ENCODE data around the gene APELA.

DNA sequence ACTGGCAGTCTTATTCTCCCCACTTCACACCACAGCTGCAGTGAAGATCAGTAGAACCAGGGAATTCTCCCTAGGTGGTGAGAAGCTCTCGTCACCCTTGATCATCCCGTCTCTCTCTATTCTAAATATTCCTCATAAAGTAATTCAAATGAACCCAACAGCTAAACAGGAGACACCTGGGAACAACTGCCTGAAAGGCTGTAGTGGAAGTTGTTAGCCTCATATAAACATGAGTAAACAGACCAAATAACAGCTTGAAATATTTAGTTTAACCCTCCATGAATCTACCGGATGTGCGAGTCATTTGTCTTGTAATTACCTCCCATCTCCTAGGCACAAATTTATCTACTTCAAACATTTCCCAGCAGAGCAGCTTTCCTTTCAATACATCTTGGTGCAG, 30.4 kb upstream of the APELA start:
- TF ChIP-seq CTCF (IDR thresholded peaks at IDR 0.05), result no peak
- no peak for TF ChIP-seq POLR2A (IDR thresholded peaks at IDR 0.05)
- no peak for TF ChIP-seq EP300 (IDR thresholded peaks at IDR 0.05)
- TF ChIP-seq POLR2AphosphoS5 (IDR thresholded peaks at IDR 0.05), result no peak
